DMS53 treated with DMSO at 0.1 percent for 48 hours (cell line): ENCODE data around the gene MYH7B.

Experiments used
- DNase-seq: peaks from one replicate; lab custom pipeline; 2025; ENCODE audit not compliant: unreplicated experiment; lab: John Stamatoyannopoulos, UW

The MYH7B gene

DNA sequence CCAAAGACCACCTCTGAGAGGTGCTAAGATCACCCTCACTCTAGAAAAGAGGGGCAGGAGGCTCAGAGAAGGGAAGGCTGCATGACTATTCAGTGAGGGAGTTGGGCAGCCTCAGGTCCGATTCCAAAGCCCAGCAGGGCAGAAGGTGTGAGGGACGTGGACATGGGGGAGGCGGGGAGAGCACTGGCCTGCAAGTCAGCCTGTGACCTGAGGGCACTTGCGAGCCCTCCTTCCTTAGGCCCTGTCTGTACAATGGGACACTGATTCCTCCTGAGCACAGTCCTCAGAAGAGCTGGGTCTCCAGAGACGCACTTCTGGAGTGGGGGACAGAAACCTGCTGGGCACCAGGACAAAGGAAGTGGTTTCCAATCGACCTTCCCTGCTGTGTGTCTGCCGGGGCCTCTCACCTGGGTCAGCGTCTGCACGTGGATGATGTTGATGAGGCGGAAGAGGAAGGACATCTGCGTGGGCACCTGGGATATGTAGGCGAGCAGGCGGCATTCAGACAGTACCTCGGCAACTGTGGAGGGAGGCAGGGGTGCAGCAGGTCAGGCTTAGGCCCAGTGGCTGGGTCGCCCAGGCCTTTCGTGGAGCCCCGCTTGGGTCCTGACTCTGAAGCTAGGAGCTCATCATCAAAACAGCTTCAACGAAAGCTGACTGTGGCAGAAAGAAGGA lies 48.5 kb downstream of the MYH7B start:
- no peak for DNase-seq

DNA sequence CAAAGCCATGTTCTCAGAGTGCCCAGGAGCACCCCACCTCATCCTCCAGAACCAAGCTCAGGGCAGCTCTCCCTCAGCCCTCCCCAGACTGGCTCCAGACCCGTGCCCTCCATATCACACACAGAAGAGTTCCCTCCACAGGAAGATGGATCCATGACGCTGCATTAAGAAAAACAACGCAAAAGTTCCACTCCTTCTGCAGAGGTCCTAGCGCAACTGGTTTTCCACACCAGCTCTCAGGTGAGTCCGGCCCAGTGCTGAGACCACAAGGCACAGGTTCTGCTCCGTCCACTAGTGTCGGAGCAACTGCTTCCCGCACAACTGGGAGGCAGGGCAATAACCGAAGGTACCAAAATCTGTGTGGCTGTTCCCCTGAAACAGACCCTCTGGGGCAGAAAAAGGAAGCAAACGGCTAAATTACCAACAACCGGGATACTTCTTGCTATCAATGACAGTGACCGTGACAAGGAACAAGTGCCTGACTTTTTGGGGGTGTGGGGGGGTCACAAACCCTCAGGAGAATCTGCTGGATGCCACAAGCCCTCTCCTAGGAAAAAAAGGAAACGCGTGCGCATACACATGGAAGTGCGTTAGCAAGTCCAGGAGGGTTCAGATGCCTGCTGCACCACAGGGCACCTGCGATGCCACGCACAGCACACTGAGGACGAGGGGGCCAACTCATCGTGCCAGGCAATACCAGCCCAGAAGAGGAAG lies 49.2 kb downstream of the MYH7B start:
- no peak for DNase-seq
